Activated T-cell treated with anti-CD3 and anti-CD28 coated beads for 24 hours (primary cell): Measurements from ENCODE around the gene CCDC85A.

Experiments used
- DNase-seq: peaks from one replicate; pipeline ENCODE4 v3.0.0-alpha.2; 2020; ENCODE audit warnings: low read depth

Gene CCDC85A

DNA sequence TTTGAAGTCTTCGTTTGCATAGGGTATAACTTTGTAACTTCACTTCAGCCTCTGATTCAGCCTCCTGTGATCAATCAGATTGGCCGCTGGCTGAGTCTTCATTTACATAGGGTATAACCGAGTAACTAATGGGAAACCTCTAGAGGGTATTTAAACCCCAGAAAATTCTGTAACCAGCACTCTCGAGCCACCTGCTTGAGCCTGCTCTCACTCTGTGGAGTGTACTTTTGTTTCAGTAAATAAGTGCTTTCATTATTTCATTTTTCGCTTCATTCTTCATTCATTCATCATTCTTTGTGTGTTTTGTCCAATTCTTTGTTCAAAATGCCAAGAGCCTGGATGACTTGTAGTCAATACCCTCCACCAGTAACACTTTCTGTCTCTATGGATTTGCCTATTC lies 56.4 kb downstream of the CCDC85A start:
- DNase-seq: no peak

DNA sequence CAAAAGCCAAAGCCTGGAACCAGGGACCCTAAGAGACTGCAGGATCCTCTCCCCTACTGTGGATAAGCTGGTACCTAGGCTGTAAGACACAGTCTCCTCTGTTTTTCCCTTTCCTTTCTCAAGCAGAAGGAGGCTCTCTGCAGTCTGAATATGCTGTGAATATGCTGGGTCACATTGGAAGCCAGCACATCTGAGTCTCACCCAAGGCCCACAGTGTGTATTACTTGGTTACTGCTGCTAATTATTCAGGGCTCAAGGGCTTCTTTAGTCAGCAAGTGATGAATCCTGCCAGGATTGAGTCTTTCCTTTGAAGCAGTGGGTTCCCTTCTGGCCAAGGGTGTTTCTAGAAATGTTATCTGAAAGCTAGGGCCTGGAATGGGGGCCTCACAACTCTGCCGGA lies 60.7 kb downstream of the CCDC85A start:
- no peak for DNase-seq

DNA sequence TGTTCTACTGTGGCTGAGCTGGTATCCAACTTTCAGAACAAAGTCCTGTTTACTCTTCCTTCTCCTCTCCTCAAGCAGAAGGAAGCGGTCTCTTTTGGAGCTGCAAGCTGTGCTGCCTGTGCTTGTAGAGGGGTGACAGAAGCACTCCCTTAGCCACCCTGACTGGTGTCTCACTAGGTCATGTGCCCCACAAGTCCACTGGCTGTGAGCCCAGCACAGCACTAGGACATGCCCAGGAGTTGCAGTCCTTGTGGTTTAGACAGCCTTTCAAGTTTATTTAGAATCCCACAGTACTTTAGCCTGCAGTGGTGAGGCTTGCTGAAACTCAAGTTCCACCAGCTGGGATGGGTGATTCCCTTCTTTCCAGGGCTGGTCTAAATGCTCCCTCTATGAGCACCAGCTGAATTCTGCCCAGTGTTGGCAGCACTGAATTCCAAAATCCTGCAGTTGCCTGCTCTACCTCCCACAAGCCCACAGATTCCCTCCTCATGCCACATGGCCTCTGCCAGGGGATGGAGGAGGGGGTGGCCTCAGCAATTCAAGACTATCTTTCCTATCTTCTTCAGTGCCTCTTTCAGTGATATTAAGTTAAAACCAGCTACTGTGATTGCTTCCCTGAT lies 61.2 kb downstream of the CCDC85A start:
- DNase-seq: no peak

DNA sequence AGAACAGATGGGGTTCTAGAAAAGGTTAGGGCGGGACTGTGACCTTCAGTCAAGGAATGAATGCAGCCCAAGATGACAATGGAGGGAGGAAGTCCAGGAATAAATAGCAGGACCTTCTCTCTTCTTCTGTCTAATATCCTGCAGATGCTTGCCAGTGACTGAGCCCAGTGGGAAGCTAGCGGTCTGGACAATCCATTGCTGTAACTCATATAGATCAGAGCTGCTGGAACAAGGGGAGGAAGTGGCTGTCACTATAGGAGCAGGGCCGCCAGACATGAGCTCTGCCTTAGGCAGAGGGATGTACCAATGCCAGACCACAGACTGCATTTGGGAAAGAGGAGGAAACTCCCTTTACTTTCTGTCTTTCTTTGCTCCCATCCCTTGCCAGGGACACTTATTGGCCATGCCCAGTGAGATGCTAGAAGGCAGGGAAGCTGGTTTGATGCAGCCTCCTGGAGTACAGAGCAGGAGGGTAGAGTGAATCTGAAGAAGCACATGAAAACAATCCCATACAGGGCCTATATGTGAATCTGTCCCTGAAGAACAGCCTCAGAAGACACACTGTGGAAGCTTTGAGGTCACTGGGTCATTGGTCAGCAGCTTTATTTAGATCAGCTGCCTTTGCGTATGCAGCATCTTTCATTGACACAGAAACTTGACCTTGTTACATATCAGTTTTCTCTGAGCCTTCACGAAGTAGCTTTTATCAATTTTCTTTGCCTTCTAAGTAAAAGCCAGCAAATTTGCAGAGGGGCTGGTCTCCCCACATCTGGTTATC lies 65.4 kb downstream of the CCDC85A start:
- DNase-seq: no peak

DNA sequence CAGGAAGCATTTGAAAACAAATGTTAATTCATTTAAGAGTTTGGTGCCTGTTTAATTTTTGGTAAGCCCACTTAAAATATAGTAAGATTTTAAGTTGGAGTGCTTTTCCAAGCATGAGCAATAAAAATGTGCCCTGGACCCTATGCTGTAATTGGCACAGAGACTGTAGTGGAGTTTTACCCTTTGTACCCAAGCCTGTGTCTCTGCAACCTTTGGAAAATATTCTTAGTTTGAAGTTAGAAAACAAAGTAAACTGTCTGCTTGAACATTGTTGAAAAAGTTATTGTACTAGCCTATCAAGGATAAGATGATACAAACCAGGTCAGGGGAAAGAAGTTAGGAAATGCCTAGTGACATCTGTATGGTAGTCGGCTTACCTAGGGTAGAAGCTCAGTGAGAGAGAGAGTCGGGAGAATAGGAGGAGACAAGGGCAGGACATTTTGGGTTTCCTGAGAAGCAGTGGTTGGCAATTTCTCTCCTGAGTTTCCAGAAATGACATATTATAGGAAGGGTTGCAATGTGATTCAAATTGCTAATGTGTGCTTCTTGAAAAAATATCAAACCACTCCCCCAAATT lies 66.5 kb downstream of the CCDC85A start:
- DNase-seq: no peak

DNA sequence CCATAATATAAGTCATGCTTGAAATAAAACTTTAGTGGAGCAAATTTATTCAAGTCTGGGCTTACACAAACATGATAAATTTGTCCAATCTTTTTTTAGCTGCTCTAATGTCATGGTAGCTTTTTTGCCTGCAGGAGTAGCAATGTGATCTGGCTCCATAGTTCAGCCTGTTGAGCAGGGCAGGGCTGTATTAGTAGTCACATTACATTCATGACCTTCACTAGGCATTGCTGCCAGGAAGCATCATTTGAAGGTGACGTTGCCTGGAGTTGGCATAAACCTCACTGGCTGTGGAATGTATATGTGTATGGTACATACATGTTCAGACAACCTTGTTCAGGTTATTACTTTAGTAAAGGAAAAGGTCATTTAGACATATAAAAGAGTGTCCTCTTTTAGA lies 76.6 kb downstream of the CCDC85A start:
- DNase-seq: no peak

DNA sequence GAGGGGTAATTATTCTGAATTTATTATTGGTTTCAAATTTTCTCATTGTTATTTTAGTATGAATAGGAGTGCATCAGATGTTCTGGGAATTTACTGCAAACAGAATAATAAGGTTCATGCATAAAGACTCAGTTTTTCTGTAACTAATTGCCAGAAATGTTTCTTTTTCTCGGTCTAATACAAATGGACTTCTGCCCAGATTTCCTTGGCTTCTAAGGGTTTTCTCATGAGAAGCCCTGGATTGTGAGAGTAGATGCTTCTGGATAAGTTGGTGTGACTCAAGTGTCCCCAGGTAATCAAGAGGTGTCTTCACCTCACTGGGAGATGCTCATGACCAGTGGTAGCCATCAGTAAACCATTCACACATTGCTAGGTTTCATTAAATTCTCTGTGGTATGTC lies 78.5 kb downstream of the CCDC85A start:
- no peak for DNase-seq

DNA sequence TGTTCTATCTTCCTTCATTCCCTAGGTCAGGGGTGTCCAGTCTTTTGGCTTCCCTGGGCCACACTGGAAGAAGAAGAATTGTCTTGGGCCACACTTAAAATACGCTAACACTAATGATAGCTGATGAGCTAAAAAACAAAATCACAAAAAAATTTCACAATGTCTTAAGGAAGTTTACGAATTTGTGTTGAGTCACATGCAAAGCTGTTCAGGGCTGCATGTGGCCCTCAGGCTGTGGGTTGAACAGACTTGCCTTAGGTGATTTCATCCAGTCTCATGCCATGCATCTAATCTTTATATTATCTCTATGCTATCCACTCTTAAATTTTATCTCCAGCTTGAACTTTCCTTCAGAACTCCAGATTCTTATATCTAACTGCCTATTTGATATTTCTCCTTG lies 80.1 kb downstream of the CCDC85A start:
- DNase-seq: no peak

DNA sequence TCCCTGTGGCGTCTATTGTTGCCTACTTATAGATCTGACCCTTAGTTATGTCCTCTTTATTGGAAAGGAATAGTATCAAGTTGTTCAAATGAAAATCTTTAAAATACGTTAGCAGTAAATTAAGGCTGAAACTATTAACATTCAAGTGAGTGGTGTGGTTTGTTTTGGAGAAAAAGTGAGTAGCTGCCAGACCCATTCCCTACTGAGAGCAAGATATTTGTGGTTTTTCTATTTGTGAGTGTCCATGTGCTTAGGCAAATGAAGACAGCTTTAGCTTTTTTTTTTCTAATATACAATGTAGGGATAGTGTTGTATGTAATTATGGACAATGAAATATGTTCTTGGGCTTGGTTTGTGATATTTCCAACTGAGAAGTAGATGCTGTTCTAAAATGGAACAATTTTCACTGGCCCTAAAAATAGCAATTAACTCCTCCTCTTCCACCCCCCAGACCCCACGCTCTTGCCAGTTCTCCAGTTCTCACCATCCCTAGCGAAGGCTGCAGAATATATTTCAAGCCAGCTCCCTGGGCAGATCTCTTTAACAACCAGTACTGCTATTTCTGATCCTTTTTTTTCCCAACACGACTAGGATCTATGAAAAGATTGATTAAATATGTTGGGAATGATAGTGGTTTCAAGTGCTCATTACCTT lies 83.1 kb downstream of the CCDC85A start:
- no peak for DNase-seq

DNA sequence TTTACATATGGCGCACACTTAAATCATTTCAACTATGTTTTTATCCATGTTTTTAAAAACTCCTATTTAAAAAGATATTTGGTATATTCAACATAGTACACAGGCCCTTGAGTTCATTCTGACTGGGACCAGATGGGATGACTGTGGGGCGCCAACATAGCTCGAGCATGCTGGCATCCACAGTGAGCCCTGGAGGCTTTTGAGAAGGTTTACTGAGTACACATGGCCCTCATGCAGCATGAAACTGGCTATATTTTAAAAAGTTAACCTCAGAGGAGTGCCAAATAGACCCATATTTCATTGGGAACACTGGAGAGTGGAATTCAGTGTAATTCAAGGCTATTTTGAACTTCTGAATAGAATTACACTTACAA lies 83.6 kb downstream of the CCDC85A start:
- no peak for DNase-seq

DNA sequence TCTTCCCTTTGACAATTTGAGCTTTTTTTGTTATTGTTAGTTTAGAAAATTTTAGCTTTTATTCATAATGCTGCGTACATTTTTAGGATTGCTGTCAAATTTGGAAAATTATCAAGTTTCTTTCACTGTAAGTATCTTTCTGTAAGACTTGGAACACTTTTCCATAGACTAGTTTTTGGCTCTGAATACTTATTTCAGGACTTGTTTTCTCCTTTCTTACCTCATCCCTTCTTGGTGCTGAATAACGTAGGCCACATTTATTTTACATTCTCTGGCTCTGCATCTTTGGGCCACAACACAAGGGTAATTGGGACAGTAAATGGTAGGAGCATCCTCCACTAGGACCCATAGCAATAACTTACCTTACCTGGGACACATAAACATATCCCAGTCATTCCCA lies 85.1 kb downstream of the CCDC85A start:
- DNase-seq: no peak

DNA sequence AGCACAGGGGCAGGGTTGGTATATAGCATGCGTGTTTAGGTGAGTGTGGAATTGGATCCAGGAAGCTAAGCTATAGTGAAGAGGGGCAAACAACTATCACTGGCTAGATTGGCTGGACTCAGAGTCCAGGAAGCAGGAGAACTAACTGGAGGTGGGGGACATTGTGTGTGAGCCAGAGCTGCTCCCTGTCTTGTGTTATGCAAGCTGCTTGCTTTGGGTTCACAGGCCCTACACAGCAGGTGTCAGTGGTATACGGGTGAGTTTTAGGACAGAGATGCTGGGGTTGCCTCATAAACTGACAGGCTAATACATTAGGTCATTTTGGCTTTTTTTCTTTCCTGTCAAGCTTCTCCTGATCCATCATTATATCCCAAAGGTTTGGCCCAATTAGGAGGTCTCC lies 87.5 kb downstream of the CCDC85A start:
- no peak for DNase-seq

DNA sequence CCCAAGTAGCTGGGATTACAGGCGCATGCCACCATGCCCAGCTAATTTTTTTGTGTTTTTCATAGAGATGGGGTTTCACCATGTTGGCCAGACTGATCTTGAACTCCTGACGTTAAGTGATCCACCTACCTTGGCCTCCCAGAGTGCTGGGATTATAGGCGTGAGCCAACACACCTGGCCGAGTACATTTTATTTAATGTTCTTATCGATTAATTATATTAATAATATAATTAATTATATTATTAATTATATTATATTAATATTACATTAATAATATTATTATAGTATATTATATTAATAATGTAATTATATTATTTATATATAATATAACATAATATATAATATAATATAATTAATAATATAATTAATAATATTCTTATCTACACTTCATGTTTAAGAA lies 101.4 kb downstream of the CCDC85A start:
- no peak for DNase-seq

DNA sequence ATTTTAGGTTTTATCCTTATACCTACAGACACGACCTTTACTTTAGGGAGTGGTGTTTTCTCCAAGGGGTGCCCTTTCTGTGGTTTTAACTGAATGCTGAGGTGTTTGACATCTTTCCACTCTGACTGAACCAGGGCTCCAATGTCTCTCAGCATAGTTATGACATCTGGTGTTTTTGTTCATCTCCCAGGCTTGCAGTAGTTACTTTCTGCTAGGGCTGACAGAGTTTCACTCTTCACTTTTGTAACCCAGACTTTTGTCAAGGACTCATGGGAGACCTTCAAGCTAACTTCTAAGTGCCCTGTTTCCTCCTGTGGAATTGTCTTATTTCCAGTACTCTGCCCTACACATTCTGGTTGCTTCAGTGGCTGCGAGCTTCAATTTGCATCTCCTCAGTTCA lies 103.1 kb downstream of the CCDC85A start:
- no peak for DNase-seq

DNA sequence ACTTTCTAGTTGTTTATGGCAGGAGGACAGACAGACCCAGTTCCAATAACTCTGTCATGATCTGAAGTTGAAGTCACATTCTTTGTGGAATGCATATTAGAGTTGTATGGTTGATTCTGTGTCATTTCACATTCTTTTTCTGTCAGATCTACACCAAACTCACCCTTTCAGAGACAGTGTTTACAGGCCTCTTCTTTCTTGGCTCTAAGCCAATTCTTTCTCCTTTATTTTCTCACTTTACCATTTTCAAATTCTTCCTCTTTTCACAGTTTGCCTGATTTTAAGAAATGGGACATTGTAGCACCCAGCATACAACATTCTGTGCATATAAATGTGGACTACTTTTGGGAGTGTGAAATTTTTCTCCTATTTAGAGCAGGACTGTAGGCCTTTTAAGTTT lies 103.7 kb downstream of the CCDC85A start:
- no peak for DNase-seq

DNA sequence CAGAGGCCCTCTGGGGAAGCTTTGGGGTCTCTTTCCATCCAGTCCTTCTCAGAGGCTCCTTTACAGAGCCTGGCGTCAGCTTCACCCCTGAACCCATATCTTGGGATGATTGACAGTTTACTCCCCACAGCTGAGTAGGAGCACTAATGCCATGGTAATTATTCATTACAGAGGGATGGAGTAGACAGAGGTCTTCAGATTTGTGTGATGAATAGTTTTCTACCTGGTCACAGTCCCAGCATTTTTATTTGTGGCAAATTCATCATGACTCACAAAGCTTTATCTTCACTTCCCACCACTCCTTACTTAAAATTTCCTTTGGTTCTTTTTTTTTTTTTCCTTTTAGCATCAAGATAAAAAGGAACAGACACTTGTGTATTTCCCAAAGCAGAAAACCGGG lies 104.2 kb downstream of the CCDC85A start:
- DNase-seq: no peak

DNA sequence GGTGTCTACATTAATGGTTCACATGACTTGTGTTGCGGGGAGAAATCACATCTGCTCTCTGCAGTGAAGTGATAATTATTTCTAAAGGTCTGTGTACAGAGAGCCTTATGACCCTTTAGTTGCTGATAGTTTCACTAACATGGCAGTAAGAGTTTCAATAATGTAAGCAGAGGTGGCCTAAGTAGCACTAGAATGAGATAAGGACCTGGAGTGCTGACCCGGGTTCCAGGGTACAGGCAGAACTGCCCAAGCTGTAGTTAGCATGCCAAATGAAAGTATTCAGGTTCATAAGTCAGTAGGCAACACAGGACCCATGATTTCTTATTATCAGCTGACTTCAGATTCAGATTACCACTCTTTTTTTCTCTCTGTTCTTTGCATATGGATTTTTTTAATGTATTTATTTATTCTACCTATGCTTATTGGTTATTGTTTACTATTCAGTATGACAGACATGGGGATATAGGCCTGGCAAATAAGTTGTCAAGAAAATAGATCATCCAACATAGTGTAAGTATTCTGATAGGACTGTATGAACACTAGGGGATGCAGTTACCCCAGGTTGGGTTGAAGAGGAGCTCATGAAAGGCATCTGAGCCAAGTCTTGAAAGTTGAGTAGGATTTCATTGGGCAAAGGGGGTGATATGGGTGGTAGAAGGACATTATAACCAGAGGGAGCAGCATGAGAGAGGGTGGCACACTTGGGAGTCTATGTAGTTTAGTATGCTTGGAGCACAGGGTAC lies 105.2 kb downstream of the CCDC85A start:
- no peak for DNase-seq

DNA sequence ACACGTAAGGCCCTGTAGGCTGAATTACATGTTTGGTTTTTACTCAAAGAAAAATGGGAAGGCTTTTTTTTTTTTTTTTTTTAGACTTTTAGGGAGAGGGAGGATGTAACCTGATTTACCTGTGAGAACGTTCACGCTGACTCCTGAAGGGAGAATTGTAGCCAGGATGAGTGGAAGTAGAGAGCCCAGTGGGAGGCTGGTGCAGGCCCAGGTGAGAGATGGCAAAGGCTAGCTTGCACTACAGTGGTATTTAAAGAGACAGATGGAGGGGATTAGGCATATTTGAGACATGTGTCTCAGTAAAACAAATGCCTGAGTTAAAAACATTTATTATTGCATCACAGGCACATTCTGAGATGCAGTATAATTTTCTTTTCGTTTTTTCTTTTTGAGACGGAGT lies 107.9 kb downstream of the CCDC85A start:
- DNase-seq: no peak

DNA sequence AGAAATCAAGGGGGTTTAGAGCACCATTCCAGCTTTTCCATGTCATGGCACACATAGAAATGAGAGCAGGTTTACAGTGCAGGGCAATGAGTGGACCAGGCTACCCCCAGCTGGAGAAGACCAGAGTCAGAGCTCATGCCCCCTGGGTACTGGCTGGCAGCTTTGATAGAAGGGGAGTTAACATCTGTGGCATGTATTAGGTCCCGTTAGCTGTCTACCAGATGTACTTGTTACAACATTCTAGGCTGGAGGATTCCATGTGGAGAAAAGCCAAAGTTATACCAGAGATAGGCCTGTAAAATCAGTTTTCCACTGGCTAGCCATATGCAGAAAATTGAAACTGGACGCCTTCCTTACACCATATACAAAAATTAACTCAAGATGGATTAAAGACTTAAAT lies 109.2 kb downstream of the CCDC85A start:
- DNase-seq: no peak

DNA sequence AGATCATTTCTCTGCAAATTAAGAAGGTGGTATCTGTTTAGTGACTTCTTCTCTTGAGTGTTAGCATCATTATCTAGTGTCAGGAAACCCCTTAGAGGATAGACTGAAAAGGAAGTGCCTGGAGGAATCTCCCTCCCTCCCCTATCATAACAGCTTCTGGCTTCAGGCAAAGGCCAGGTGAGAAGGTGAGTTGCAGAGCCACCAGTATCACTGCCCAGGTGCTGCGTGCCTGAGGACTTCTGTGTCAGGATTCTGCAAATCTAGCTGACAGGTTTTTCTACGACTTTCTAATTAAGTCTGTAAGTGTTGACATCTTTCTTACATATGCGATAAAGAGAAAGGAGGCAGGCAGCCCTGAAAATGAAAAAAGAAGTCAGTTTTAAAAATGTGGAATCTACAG lies 111.9 kb downstream of the CCDC85A start:
- no peak for DNase-seq

DNA sequence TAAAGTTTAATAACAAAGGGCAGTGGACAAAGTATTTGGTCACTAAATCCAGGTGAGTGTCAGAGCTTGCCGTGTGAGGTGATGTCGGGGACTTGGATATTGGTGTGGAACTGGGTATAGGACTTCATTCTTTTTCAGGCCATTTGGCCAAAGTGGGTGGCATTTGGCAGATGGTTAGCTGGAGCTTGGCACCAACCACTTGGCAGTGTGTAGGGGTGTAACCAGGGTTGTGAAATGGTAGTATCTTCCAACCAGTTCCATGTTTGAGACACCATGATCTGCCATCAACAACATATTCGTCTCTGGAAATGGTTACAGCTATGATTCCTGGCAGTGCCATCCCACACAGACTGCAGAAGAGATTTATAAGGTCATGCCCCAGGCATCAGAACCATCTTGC lies 113.9 kb downstream of the CCDC85A start:
- no peak for DNase-seq

DNA sequence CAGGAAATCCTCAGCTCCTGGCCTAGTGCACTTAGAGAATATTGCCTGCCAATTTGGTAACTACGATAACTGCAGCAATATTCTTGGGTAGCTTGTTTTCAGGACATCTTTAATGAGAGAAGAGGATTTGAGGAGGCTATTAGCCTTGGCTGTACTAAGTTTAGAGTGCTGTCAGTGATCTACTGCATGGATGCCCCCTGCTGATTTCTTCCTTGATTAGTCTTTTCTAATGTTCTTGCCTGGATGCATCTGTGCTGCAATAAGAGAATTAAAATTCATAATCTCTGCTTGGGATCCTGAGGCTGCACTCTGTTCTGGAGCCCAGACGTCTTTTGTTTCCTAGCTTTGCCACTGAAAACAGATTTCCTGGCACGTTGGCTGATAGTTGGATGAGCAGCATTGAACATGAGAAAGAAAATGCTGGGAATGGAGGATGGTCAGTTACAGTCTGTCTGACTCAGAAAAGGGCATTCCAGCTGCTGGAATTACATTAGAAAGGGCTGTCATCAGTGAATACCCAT lies 115.4 kb downstream of the CCDC85A start:
- no peak for DNase-seq
